AG04450 (cell line): ENCODE results near the gene KDM3B. TPM values are rescaled to one million over a fixed set of nuclear protein-coding genes. Genes with fewer than 3 reads are reported as not detected.

ENCODE experiments used
- CTCF ChIA-PET: fragments of 300-600, 350-600 bp; formaldehyde crosslinking; extraction: SDS; loops from one replicate; lab custom pipeline; 2022; ENCODE audit warnings: antibody characterized with exemption, inconsistent platforms; lab: Charles Lee
- POLR2A ChIA-PET: fragments of 350-600 bp; formaldehyde crosslinking; extraction: SDS; loops from one replicate; lab custom pipeline; 2021; ENCODE audit warnings: antibody characterized with exemption, inconsistent platforms; lab: Yijun Ruan, JAX
- DNase-seq: peaks from one replicate; pipeline ENCODE4 v3.0.0-alpha.2; 2011; ENCODE audit warnings: low read depth, low spot score
- H3K27ac ChIP-seq: one replicate; pipeline ENCODE4 v1.5.1; 2012; ENCODE audit warnings: low read depth, low read length, control low read depth
- H3K27me3 ChIP-seq: one replicate; pipeline ENCODE4 v1.6.0; 2012; ENCODE audit warnings: low read length; ENCODE audit not compliant: control insufficient read depth, insufficient read depth
- H3K4me3 ChIP-seq: 2 replicates; pipeline ENCODE4 v1.5.1; 2011; ENCODE audit warnings: mild to moderate bottlenecking, low read depth, low read length, control low read depth
- H3K9me3 ChIP-seq: 2 replicates; pipeline ENCODE4 v1.5.1; 2012; ENCODE audit warnings: low read length; ENCODE audit not compliant: control insufficient read depth, insufficient read depth
- polyA plus RNA-seq: library from polyadenylated mRNA; depleted of rRNA; stranded (reverse); fragments of >200 nt; gene quantifications from 2 replicates; pipeline ENCODE4 v1.2.3, GENCODE V29; 2011
- TF ChIP-seq, protein P1 (sequence below): IDR thresholded peaks from 2 replicates; pipeline ENCODE4 v1.5.1; 2011; ENCODE audit warnings: low read depth, low read length, control low read depth, inconsistent platforms

KDM3B gene
- polyA plus RNA-seq, 1 experiment, result 32.7 TPM

DNA sequence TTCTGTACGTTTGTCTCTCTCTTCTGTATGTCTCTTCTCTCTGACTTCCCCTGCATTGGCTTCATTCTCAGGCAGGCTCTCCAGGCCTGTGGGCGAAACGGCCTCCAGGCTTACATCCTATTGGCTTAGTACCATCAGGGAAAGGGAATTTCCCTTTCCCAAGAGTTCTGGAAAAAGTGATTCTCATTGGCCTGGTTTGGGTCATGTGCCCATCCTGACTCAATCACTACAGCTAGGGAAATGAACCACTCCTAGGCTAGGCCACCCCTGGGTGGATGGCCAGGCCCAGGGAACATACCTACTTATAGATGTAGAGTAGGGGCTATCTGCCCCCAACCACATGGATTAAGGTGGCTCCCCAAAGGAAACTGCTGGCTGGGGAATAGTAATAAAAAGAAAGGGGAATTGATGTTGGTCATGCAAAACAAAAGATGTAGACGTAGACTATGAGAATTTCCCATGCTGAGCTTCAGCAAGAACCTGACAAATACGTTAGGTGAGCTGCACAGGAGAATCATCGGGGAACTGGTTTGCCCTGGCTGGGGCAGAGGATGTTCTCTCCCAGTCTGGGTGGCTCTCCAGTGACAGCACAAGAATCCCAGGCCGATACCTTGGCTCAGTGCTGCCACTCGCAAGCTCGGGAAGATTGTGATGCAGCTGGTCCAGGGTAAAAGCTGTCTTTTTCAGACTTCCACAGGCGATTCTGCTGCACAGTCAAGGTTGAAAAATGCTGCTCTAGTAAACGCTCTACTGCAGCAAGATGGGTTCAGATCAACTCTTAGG lies 109.0 kb downstream of the KDM3B start:
- H3K4me3 ChIP-seq, result no peak overlapping the region
- POLR2A ChIA-PET, result no interaction called here
- TF ChIP-seq, protein P1, sequence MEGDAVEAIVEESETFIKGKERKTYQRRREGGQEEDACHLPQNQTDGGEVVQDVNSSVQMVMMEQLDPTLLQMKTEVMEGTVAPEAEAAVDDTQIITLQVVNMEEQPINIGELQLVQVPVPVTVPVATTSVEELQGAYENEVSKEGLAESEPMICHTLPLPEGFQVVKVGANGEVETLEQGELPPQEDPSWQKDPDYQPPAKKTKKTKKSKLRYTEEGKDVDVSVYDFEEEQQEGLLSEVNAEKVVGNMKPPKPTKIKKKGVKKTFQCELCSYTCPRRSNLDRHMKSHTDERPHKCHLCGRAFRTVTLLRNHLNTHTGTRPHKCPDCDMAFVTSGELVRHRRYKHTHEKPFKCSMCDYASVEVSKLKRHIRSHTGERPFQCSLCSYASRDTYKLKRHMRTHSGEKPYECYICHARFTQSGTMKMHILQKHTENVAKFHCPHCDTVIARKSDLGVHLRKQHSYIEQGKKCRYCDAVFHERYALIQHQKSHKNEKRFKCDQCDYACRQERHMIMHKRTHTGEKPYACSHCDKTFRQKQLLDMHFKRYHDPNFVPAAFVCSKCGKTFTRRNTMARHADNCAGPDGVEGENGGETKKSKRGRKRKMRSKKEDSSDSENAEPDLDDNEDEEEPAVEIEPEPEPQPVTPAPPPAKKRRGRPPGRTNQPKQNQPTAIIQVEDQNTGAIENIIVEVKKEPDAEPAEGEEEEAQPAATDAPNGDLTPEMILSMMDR, result no peak
- CTCF ChIA-PET, result interaction anchor here (1.9 to 3.6 kb wide), 2 partner anchors 11 to 42 kb away, joined by 6 to 28 read pairs; no protein-coding TSS in a partner anchor
- H3K27ac ChIP-seq, result no peak overlapping the region
- no peaks in the 10 kb centered on the region; the same call in 1 of the 2 replicates for H3K9me3 ChIP-seq
- peak; percentile 36 for DNase-seq
- H3K27me3 ChIP-seq, result no peaks in the 10 kb centered on the region

DNA sequence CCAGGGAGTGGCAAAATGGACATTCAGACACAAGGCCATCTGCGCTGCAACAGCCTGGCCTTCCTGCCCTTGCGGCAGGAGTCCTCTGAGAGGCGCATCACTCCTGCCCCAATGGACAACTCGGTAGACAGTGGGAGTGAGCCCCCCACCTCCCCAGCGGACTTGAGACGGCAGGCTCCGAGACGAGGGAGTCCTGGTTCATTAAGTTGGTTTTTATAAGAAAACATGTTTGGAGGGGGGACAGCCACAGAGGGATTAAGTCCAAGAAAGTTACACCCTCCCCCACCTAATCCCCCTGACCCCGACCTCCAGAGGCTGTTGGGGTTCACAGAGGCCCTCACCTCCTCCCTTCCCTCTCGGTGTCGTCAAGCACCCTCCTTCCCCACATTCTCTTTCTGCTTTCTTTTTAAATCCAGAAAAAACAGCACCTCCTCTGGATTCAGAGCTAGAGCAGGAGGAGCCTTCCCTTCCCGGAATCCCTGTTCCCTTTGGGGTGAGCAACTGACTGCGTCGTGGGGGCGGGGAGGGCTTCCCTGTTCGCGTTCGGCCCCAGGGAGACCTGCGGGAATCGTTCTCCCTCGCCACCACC lies 111.0 kb downstream of the KDM3B start:
- Histone ChIP-seq H3K27ac (peak overlapping the region; percentile 90), H3K9me3 (peaks cover 8% of the 10 kb centered on the region; the same call in 1 of the 2 replicates), H3K4me3 (peak overlapping the region; percentile 68), H3K27me3 (no peaks in the 10 kb centered on the region)
- DNase-seq, result no peak
- TF ChIP-seq, protein P1, result 0 out of 2 replicates have a peak, but pooled peaks have one; percentile 8
- POLR2A ChIA-PET, result interaction anchor here (0.7 to 2.9 kb wide), 5 partner anchors 14 to 125 kb away, joined by 3 to 13 read pairs (median 5); partner anchors contain the start of genes FAM53C, HSPA9 and REEP2
- CTCF ChIA-PET, result interaction anchor here (0.6 to 3.6 kb wide), 8 partner anchors 11 to 653 kb away, joined by 3 to 32 read pairs (median 8); no protein-coding TSS in a partner anchor

DNA sequence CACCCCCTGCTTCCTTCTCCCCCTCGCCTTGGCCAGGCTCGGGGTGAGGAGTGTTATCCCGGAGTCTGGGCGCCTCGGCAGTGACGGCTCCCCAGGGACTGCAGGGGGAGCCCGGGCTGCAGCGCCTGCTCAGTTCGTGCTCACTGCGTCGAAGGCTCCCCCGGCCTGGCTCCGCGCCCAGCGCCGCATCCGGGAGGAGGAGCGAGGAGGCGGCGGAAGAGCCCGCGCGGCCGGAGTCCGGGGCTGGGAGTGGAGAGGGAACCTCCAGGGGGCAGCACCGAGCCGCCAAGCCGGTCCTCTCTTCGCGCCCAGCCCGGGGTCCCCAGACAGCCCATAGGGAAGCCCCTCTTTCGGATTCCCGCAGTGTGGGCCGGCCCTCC lies 111.5 kb downstream of the KDM3B start:
- TF ChIP-seq, protein P1, result peak; percentile 74
- Histone ChIP-seq H3K27ac (peak overlapping the region; percentile 96), H3K4me3 (peak overlapping the region; percentile 94), H3K27me3 (no peaks in the 10 kb centered on the region), H3K9me3 (peaks cover 8% of the 10 kb centered on the region; the same call in 1 of the 2 replicates)
- POLR2A ChIA-PET, result interaction anchor here (0.7 to 2.9 kb wide), 7 partner anchors 14 to 126 kb away, joined by 3 to 26 read pairs (median 6); partner anchors contain the start of genes FAM53C, HSPA9 and REEP2
- DNase-seq, result peak; percentile 93
- CTCF ChIA-PET, result interaction anchor here (0.7 to 3.4 kb wide), 10 partner anchors 12 to 652 kb away, joined by 3 to 32 read pairs (median 6); partner anchors contain the start of genes KDM3B and REEP2

DNA sequence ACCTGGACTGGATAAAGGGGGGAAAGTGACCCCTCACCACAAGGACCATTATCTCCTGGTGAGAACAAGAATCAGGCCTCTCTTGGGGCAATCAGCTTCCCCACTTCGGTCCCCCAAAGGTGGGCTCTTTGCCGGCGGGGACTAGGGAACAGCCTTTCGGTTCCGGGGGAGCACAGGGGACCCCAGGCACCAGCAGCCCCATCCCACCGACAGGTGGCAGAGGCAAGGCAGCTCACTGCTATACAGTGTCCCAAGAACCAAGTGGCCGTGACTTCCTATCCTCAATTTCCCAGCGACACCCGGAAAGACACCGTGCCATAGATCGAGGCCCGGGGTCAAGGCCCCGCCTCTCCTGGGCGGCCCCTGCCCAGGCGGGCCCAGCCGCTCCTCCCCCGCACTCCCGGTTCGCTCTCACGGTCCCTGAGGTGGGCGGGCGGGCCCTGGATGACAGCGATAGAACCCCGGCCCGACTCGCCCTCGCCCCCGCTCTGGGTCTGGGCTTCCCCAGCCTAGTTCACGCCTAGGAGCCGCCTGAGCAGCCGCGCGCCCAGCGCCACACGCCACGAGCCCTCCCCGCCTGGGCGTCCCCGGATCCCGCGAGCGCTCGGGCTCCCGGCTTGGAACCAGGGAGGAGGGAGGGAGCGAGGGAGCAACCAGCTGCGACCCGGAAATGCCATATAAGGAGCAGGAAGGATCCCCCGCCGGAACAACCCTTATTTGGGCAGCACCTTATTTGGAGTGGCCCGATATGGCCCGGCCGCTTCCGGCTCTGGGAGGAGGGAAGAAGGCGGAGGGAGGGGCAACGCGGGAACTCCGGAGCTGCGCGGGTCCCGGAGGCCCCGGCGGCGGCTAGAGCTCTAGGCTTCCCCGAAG lies 112.1 kb downstream of the KDM3B start:
- DNase-seq, result peak; percentile 99
- ChIA-PET POLR2A (interaction anchor here (0.8 to 2.9 kb wide), 13 partner anchors 9 to 127 kb away, joined by 3 to 26 read pairs (median 7); partner anchors contain the start of genes ETF1, FAM53C, HSPA9 and REEP2), CTCF (interaction anchor here (1.0 to 3.4 kb wide), 10 partner anchors 9 to 112 kb away, joined by 3 to 32 read pairs (median 6); partner anchors contain the start of genes KDM3B and REEP2)
- Histone ChIP-seq H3K27me3 (no peaks in the 10 kb centered on the region), H3K4me3 (peak overlapping the region; percentile 94), H3K9me3 (peaks cover 8% of the 10 kb centered on the region; the same call in 1 of the 2 replicates), H3K27ac (peak overlapping the region; percentile 96)
- TF ChIP-seq, protein P1, result no peak
